WTC11 (cell line): Measurements from ENCODE around the gene ALOX12B.
"Not testable (repeated sequence)": the region's sequence is repeated elsewhere in the genome, so short reads cannot be mapped to it uniquely, and the experiment has no call there.

ENCODE experiments used
- CBFB ChIP-seq: sonication (generic); formaldehyde crosslinking; IDR thresholded peaks from 2 replicates; pipeline ENCODE4 v1.8.1; 2022; ENCODE audit warnings: mild to moderate bottlenecking, low read depth, missing genetic modification reagents
- CDX4 ChIP-seq: fragments of 250-450 bp; sonication (Bioruptor Pico); IDR thresholded peaks from 2 replicates; pipeline ENCODE4 v1.9.0; 2021; ENCODE audit warnings: moderate library complexity, mild to moderate bottlenecking, inconsistent platforms, borderline replicate concordance
- CREM ChIP-seq: sonication (generic); formaldehyde crosslinking; IDR thresholded peaks from 2 replicates; pipeline ENCODE4 v1.8.1; 2022; ENCODE audit warnings: mild to moderate bottlenecking, missing genetic modification reagents, moderate library complexity
- CTCF ChIP-seq: fragments of 200-600 bp; IDR thresholded peaks from 2 replicates; pipeline ENCODE4 v1.8.0; 2022; ENCODE audit warnings: antibody characterized with exemption
- ELF4 ChIP-seq: sonication (generic); formaldehyde crosslinking; IDR thresholded peaks from 2 replicates; pipeline ENCODE4 v1.8.1; 2022; ENCODE audit warnings: low read depth, mild to moderate bottlenecking, moderate library complexity, missing genetic modification reagents
- JUN ChIP-seq: sonication (generic); formaldehyde crosslinking; IDR thresholded peaks from 2 replicates; pipeline ENCODE4 v1.8.0; 2023; ENCODE audit warnings: mild to moderate bottlenecking, missing genetic modification reagents
- KAT7 ChIP-seq: sonication (generic); formaldehyde crosslinking; IDR thresholded peaks from 2 replicates; pipeline ENCODE4 v1.8.1; 2023; ENCODE audit warnings: missing genetic modification reagents, mild to moderate bottlenecking, borderline replicate concordance
- MAX ChIP-seq: sonication (generic); formaldehyde crosslinking; IDR thresholded peaks from 2 replicates; pipeline ENCODE4 v1.8.0; 2022; ENCODE audit warnings: mild to moderate bottlenecking, missing genetic modification reagents
- RELA ChIP-seq: sonication (generic); formaldehyde crosslinking; IDR thresholded peaks from 2 replicates; pipeline ENCODE4 v1.8.1; 2022; ENCODE audit warnings: missing genetic modification reagents, mild to moderate bottlenecking, borderline replicate concordance
- ZNF121 ChIP-seq: sonication (generic); formaldehyde crosslinking; IDR thresholded peaks from 2 replicates; pipeline ENCODE4 v1.8.0; 2023; ENCODE audit warnings: missing genetic modification reagents
- ZNF512 ChIP-seq: sonication (generic); formaldehyde crosslinking; IDR thresholded peaks from 2 replicates; pipeline ENCODE4 v1.8.1; 2022; ENCODE audit warnings: missing genetic modification reagents, borderline replicate concordance

GRCh38 chr17:8077939-8078338, 9.6 kb downstream of the ALOX12B start:
- TF ChIP-seq CTCF; ZNF121 (CRISPR knock-in tag); ZNF512 (CRISPR knock-in tag); RELA (CRISPR knock-in tag); JUN (CRISPR knock-in tag); CBFB (CRISPR knock-in tag); MAX (CRISPR knock-in tag); CREM (CRISPR knock-in tag); CDX4 (CRISPR knock-in tag); ELF4; KAT7: not testable (repeated sequence)
